Mucosa of rectum (tissue), 2 donors: Measurements from ENCODE around the gene RAD51B.

Source experiments
- H3K27ac ChIP-seq, 2 donors: one replicate each; pipeline ENCODE4 v1.7.0; 2013; ENCODE audit warnings: inconsistent platforms in 2 of 2, low read depth in 2 of 2, low read length in 2 of 2
- H3K27me3 ChIP-seq, 2 donors: one replicate each; pipeline ENCODE4 v1.7.0; 2013; ENCODE audit warnings: low read length in 2 of 2; ENCODE audit not compliant: control insufficient read depth in 2 of 2, insufficient read depth in 2 of 2
- H3K36me3 ChIP-seq, 2 donors: one replicate each; pipeline ENCODE4 v1.7.0; 2013; ENCODE audit warnings: low read length in 2 of 2; ENCODE audit not compliant: control insufficient read depth in 2 of 2, insufficient read depth in 2 of 2
- H3K4me1 ChIP-seq, 2 donors: one replicate each; pipeline ENCODE4 v1.7.0; 2013; ENCODE audit warnings: low read length in 2 of 2, mild to moderate bottlenecking in 1 of 2; ENCODE audit not compliant: control insufficient read depth in 2 of 2, insufficient read depth in 2 of 2
- H3K4me3 ChIP-seq, 2 donors: one replicate each; pipeline ENCODE4 v1.7.0; 2013; ENCODE audit warnings: low read length in 2 of 2
- H3K9ac ChIP-seq, 2 donors: one replicate each; pipeline ENCODE4 v1.7.0; 2013; ENCODE audit warnings: low read length in 2 of 2, low read depth in 1 of 2, mild to moderate bottlenecking in 1 of 2
- H3K9me3 ChIP-seq, 2 donors: one replicate each; pipeline ENCODE4 v1.7.0; 2013; ENCODE audit warnings: low read length in 2 of 2; ENCODE audit not compliant: control insufficient read depth in 2 of 2
- donor health status: healthy.
- donor health status: Normal muscosa, but diverticular disease.

Gene RAD51B

DNA sequence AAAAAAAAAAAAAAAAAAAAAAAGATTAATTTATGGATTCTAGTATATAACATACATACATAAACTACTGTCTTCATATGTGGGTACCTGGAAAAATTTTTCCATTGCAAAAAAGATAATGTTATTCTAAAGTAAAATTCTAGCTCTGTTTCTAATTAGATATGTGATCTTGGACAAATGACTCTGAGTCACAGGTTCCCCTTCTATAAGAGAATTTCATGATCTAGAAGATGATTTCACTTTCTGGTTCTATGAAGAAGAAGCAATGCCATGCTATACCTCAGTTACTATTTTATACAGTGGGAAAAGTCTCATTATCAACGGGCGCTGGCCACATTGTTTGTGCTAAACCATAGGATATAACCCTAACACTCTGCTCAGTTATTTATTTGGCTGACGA is 622.0 kb downstream of the RAD51B start:
- Histone ChIP-seq H3K9ac (no peak overlapping the region), H3K27ac (no peak overlapping the region), H3K4me3 (no peak overlapping the region), H3K9me3 (no peaks in the 10 kb centered on the region), H3K36me3 (no peaks in the 10 kb centered on the region), H3K4me1 (no peaks in the 10 kb centered on the region), H3K27me3 (no peaks in the 10 kb centered on the region)

DNA sequence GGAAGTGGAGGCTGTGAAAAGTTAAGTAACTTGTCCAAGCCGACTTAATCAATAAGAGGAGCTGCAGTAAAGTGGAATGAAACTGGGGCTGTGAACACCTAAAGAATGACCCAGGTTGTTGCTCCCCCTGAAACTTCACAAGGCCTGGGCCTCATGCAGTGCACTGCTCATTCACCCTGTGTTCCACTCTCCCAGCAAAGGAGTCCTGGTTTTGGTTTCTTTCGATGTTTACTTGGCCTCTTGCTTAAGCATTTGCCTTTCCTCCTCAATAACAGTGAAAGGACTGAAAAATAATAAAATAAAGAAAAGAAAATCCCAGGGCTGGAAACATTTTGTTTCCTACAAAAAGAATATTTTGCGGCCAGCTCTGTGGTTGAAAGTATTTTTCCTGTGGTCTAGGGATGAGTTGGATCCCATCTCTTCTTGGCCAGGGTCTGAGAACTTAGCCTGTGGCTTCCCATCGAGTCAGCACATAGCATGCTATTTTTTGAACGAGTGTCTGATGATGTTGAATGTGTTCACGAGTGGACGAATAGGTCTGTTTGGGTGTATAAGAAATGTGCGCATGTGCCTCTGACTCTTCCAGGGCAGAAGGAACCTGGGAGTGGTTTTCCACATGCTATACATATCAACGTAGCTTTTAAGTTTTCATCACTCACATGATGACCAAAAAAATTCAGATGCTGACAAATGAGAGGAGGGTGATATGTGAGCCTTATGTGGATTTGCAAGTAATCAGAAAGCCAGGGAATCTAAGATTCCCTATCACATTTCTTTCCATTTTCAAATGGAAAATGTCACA is 623.5 kb downstream of the RAD51B start:
- H3K27ac ChIP-seq = peak overlapping the region; percentile 21 to 52

DNA sequence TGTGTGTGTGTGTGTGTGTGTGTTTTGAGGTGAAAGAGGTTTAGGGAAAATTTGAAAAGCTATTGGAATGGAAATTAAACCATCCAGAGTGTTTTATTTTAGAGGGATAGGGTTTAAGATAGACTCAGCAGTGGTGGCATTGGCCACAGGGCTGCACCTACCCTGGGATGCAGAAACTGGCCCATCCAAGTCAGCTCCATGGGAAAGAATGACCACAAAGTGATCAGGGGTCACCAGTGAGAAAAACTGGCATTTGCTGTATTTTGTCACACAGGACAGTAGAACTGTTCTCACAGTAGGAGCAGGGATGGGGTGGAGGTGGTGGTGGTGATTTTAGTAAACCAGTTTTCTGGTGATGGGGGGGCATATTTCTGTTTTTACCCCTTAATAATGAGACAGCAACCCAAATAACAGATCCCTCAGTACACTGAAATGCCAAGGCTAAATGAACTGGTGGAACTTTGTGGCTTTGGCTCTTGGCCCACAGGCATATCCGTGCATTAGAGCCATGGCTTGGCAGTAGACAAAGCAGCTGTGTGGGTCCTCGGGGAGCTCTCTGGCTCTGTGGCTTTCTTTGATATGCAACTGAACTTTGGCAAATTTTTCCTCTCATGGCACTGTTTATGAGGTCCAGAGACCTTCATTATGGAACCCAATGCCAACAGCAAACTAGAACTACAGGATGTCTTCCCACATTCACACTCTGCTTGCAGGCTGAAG is 625.0 kb downstream of the RAD51B start:
- Histone ChIP-seq H3K36me3 (no peaks in the 10 kb centered on the region), H3K9ac (no peak overlapping the region), H3K4me3 (no peak overlapping the region), H3K9me3 (no peaks in the 10 kb centered on the region), H3K27ac (no peak overlapping the region), H3K27me3 (no peaks in the 10 kb centered on the region), H3K4me1 (no peaks in the 10 kb centered on the region)

More for the DNA sequence above, 623.5 kb downstream of the RAD51B start:
- no peak overlapping the region for H3K4me3 ChIP-seq
- H3K36me3 ChIP-seq = no peaks in the 10 kb centered on the region
- H3K9me3 ChIP-seq = no peaks in the 10 kb centered on the region
- no peaks in the 10 kb centered on the region for H3K27me3 ChIP-seq
- no peaks in the 10 kb centered on the region for H3K4me1 ChIP-seq
- no peak overlapping the region for H3K9ac ChIP-seq

DNA sequence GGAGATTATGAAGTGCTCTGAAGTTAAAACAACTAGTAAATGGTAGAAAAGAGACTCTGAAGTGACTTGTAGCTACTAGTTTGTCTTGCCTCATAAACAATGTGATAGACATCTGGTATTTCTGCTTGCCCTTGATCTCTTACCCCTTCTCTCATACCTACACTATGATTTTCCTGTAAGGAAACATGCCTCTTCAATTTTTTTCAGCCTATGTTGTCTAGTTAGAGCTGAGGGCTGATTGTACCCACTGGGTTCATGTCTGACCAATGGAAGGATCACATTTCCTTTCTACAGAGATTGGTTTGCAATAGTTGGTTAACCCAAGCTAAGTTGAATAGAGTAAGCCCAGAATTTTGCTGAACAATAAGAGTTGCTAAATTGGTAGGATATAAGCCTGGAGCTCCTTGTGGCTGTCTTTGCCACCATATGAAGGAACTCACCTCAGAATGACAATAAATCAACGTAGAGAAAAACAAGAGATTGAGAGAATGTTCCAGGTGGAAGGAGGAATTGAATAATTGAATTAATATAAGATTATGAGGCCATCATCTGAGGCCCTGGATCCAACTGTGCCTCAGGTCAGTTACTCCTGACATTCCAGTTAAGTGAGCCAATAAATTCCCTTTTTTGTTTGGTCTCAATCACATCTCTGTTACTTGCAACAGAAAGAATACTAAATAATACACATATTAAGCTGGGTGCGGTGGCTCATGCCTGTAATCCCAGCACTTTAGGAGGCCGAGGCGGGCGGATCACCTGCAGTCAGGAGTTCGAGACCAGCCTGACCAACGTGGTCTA is 626.9 kb downstream of the RAD51B start:
- Histone ChIP-seq H3K27me3 (no peaks in the 10 kb centered on the region), H3K9ac (no peak overlapping the region), H3K36me3 (no peaks in the 10 kb centered on the region), H3K9me3 (no peaks in the 10 kb centered on the region), H3K4me1 (no peaks in the 10 kb centered on the region), H3K27ac (no peak overlapping the region), H3K4me3 (no peak overlapping the region)

DNA sequence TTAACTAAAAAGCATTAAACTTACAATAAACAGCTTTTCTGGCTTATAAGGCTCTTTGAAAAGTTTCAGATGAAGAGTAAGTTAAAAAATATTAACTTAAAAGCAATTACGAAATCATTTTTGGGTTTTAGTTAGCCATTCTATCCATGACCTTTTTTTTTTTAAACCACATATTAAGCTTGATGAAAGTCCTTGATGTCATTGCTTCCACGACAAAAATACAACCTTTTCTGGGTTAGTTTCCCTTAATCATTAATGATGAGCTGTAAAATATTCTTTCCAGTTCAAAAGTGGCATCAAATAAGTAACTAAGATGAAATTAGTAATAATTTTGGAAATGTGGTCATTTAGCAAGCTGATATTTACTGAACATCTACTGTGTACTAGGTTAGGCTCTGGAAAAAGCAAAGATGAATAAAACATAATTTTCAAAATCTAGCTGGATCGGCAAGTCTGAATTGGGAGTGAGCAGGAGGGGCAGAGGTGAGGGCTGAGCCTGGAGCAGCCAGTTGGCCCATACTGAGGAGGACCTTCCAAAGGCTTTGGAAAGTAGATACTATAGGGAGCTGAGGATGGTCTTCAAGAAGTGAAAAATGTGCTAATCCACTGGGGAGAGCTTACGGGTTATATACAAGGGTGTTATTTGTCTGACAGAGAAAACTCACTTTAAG is 628.1 kb downstream of the RAD51B start:
- H3K4me3 ChIP-seq = no peak overlapping the region
- peak overlapping the region; percentile 1 to 61 for H3K27ac ChIP-seq
- no peaks in the 10 kb centered on the region for H3K36me3 ChIP-seq
- no peak overlapping the region for H3K9ac ChIP-seq
- no peaks in the 10 kb centered on the region for H3K9me3 ChIP-seq
- H3K27me3 ChIP-seq = no peaks in the 10 kb centered on the region
- peaks cover 0 to 2% of the 10 kb centered on the region in 2 donors for H3K4me1 ChIP-seq

DNA sequence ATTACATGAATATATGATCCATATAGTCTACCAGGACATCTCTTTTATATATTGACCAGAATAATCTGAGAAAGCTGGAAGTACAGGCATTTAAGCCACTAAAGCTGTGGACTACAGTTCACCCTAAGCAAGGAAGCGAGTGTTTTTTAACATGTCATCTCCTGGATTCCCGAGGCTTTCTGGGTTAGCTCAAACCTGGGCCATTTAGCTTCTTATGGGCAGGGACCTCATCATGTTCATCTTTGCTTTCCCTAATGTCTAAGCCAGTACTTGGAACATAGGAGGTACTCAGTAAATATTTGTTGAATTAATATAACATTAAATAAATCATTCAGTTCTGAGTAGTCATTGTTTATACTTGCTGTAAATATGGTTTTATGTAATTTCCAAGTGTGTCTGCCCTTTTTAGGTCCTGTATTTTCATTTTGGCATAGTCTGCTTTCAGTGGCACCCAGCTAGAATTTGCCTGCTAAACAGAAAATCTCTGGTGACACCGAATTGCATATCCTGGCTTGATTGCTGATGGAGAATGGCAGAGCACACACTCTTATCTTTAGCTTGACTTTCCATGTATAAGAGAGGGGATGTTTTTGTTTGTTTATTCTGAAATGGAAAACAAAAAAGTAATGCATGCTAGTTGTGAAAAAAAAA is 628.8 kb downstream of the RAD51B start:
- H3K4me3 ChIP-seq = no peak overlapping the region
- no peaks in the 10 kb centered on the region for H3K36me3 ChIP-seq
- no peaks in the 10 kb centered on the region for H3K9me3 ChIP-seq
- peak overlapping the region; percentile 1 to 61 for H3K27ac ChIP-seq
- no peaks in the 10 kb centered on the region for H3K27me3 ChIP-seq
- H3K4me1 ChIP-seq = peaks cover 0 to 2% of the 10 kb centered on the region in 2 donors
- no peak overlapping the region for H3K9ac ChIP-seq

DNA sequence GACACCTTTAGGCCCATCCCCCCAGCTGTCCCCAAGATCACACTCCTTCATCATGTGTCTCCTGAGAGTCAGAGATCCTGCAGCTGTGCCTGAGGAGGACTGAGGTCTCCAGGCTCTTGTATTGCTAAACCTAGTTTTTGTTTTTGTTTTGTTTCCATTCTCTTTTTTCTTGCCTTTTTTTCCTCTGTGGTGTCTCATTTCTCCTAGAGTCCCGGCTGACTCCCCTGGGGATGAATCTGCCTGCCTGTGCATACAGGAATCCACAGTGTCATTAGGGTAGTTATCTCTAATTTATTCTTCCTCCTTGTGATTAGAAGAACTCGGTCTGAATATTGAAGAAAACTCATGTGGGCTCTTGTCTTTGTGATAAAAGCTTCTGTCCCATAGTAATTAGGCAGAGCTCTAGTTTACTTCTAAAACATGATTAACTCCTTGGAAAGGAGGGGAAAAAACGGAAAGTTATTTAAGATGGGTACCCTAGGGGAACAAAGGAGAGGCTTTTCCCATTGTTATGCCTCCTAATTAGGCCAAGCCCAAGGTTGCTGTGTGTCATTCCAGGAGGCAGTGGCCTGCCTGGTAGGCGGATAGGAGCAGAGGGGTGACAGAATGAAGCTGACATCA is 630.1 kb downstream of the RAD51B start:
- Histone ChIP-seq H3K27ac (peak overlapping the region in 1 of 2 donors; percentile 32), H3K36me3 (no peaks in the 10 kb centered on the region), H3K9me3 (no peaks in the 10 kb centered on the region), H3K4me1 (peaks cover 0 to 2% of the 10 kb centered on the region in 2 donors), H3K9ac (no peak overlapping the region), H3K4me3 (no peak overlapping the region), H3K27me3 (no peaks in the 10 kb centered on the region)

DNA sequence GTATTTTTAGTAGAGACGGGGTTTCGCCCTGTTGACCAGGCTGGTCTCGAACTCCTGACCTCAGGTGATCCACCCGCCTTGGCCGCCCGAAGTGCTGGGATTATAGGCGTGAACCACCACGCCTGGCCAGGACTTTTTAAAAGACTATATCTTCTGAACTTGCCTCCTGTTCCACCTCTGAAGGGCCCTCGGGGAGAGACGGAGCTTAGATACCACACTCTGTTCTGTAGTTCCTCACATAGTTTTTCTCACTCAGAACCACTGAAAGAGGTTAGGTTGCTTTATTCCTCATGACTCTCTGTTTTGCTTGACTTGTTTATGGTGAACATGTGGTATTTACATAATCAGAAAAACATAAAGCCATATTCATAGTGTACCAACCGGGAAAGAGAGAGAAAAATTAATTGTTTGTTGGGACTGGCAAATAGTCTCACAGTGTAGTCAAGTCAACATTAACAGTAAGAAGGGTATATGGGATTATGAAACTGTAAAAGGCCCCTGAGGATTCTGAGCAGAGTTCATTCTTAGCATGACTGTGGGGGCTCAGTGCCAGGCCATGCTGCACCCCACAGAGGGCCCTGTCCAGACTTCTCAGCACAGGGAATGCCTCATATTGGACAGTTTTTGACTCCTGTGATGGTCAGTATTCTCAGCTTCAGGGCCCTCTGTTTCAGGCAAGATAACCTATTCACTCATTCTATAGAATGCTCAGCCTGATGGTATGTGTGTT is 631.0 kb downstream of the RAD51B start:
- Histone ChIP-seq H3K27ac (peak overlapping the region; percentile 2 to 44), H3K4me3 (no peak overlapping the region), H3K9me3 (no peaks in the 10 kb centered on the region), H3K36me3 (no peaks in the 10 kb centered on the region), H3K4me1 (peaks cover 0 to 2% of the 10 kb centered on the region in 2 donors), H3K9ac (no peak overlapping the region), H3K27me3 (no peaks in the 10 kb centered on the region)
